ENCODE data around the gene COX4I2.

The COX4I2 gene

GRCh38 chr20:31638317-31638716 lies 605 bp downstream of the COX4I2 start:
- no peaks in the 10 kb centered on the region for H3K36me3 ChIP-seq
- DNase-seq = peak; percentile 66
- H3K27me3 ChIP-seq (ENCODE audit: insufficient read depth, low read depth, severe bottlenecking) = no peaks in the 10 kb centered on the region
- H3K9me3 ChIP-seq (ENCODE audit: severe bottlenecking) = no peaks in the 10 kb centered on the region
- no peak overlapping the region for H3K4me3 ChIP-seq (ENCODE audit: low read depth, low read length)
- H3K27ac ChIP-seq = peak overlapping the region; percentile 58
- no peak for TF ChIP-seq CTCF (IDR thresholded peaks at IDR 0.05; ENCODE audit: low read depth, low read length)

DNA sequence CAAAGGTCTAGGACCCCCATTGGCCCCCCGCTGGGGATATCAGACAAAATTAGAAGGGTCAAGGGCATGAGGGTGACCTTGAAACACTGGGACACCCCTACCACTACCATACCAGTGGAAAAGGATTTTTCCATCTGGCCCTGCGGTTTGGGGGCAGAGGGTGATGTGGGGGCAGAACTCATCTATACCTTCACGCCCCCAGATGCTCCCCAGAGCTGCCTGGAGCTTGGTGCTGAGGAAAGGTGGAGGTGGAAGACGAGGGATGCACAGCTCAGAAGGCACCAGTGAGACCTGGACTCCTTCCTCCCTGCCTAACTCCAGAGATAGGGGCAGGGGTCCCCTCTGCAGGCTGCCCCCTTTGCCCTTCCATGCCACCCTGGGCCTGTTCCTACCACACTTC lies 1.1 kb downstream of the COX4I2 start:
- Histone ChIP-seq H3K9me3 (ENCODE audit: severe bottlenecking) (no peaks in the 10 kb centered on the region), H3K36me3 (no peaks in the 10 kb centered on the region), H3K4me3 (ENCODE audit: low read depth, low read length) (no peak overlapping the region), H3K27ac (peak overlapping the region; percentile 58), H3K27me3 (ENCODE audit: insufficient read depth, low read depth, severe bottlenecking) (no peaks in the 10 kb centered on the region)
- no peak for TF ChIP-seq CTCF (IDR thresholded peaks at IDR 0.05; ENCODE audit: low read depth, low read length)
- no peak for DNase-seq

- TF ChIP-seq CTCF (IDR thresholded peaks at IDR 0.05; ENCODE audit: low read depth, low read length) = no peak
- Histone ChIP-seq H3K27me3 (ENCODE audit: insufficient read depth, low read depth, severe bottlenecking) (no peaks in the 10 kb centered on the region), H3K27ac (no peak overlapping the region), H3K9me3 (ENCODE audit: severe bottlenecking) (no peaks in the 10 kb centered on the region), H3K36me3 (no peaks in the 10 kb centered on the region), H3K4me3 (ENCODE audit: low read depth, low read length) (no peak overlapping the region)
- DNase-seq = no peak
Observed at GRCh38 chr20:31640259-31640658, 2.5 kb downstream of the COX4I2 start.

DNA sequence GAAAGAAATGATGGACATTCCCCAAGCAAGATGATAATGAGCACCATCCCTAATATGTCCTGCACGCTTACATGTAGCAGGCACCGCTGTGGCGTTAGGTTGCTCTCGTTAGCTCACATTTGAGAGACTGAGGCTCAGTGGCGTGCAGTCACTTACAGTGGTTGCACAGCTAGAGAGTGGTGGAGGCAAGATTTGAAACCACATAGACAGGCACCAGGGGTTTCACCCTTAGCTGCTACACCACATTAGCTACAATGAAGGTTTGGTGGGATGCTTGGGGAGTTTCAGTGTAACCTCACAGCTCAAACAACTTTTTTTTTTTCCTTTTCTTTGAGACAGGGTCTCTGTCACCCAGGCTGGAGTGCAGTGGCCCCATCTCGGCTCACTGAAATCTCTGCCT lies 3.7 kb downstream of the COX4I2 start:
- Histone ChIP-seq H3K4me3 (ENCODE audit: low read depth, low read length) (no peak overlapping the region), H3K36me3 (no peaks in the 10 kb centered on the region), H3K27ac (no peak overlapping the region), H3K9me3 (ENCODE audit: severe bottlenecking) (no peaks in the 10 kb centered on the region), H3K27me3 (ENCODE audit: insufficient read depth, low read depth, severe bottlenecking) (no peaks in the 10 kb centered on the region)
- TF ChIP-seq CTCF (IDR thresholded peaks at IDR 0.05; ENCODE audit: low read depth, low read length) = no peak
- DNase-seq = no peak

DNA sequence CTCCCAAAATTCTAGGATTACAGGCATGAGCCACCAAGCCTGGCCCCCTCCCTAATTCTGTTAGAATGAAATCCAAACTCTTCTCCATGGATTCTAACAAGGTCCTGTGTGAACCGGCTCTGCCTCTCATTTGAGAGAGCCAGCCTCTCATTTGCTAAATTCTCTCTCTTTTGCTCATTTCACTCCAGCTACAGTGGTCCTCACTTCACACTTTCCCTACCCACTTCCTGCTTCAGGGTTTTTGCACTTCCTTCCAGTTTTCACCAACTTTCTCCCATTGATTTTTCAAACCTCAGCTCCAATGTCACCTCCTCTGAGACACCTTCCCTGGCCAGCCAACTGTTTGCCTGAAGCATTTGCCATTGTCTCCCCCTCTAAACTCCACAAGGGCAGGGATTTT lies 5.1 kb downstream of the COX4I2 start:
- Histone ChIP-seq H3K4me3 (ENCODE audit: low read depth, low read length) (no peak overlapping the region), H3K36me3 (no peaks in the 10 kb centered on the region), H3K9me3 (ENCODE audit: severe bottlenecking) (no peaks in the 10 kb centered on the region), H3K27me3 (ENCODE audit: insufficient read depth, low read depth, severe bottlenecking) (no peaks in the 10 kb centered on the region), H3K27ac (no peak overlapping the region)
- TF ChIP-seq CTCF (IDR thresholded peaks at IDR 0.05; ENCODE audit: low read depth, low read length) = no peak
- no peak for DNase-seq

GRCh38 chr20:31643522-31643921 lies 5.8 kb downstream of the COX4I2 start:
- no peaks in the 10 kb centered on the region for H3K27me3 ChIP-seq (ENCODE audit: insufficient read depth, low read depth, severe bottlenecking)
- H3K27ac ChIP-seq = no peak overlapping the region
- no peak for TF ChIP-seq CTCF (IDR thresholded peaks at IDR 0.05; ENCODE audit: low read depth, low read length)
- H3K9me3 ChIP-seq (ENCODE audit: severe bottlenecking) = no peaks in the 10 kb centered on the region
- H3K36me3 ChIP-seq = no peaks in the 10 kb centered on the region
- no peak for DNase-seq
- H3K4me3 ChIP-seq (ENCODE audit: low read depth, low read length) = no peak overlapping the region
